ENCODE results near the gene CDHR5. TPM values are rescaled to one million over a fixed set of nuclear protein-coding genes. Genes with fewer than 3 reads are reported as not detected.

CDHR5 gene
- polyA plus RNA-seq, 1 donor = 763 TPM

GRCh38 chr11:646214-646613 lies 21.5 kb upstream of the CDHR5 start:
- Histone ChIP-seq H3K27ac (ENCODE audit: low read length) (no peak overlapping the region), H3K4me1 (ENCODE audit: control insufficient read depth, insufficient read depth, low read length) (peaks cover 7% of the 10 kb centered on the region), H3K27me3 (ENCODE audit: control insufficient read depth, insufficient read depth, low read length) (no peaks in the 10 kb centered on the region), H3K36me3 (ENCODE audit: control insufficient read depth, insufficient read depth, low read length) (peaks cover 31% of the 10 kb centered on the region), H3K4me3 (ENCODE audit: low read length) (no peak overlapping the region), H3K9me3 (ENCODE audit: control insufficient read depth, low read depth, low read length) (no peaks in the 10 kb centered on the region)
- DNase-seq = no peak
- no CpG with 5 or more reads among the region's 14 CpGs for WGBS (ENCODE audit: insufficient coverage, low lambda C conversion rate)

GRCh38 chr11:645536-645935 lies 20.8 kb upstream of the CDHR5 start:
- Histone ChIP-seq H3K27ac (ENCODE audit: low read length) (no peak overlapping the region), H3K36me3 (ENCODE audit: control insufficient read depth, insufficient read depth, low read length) (peaks cover 25% of the 10 kb centered on the region), H3K9me3 (ENCODE audit: control insufficient read depth, low read depth, low read length) (peaks cover under 1% of the 10 kb centered on the region), H3K4me1 (ENCODE audit: control insufficient read depth, insufficient read depth, low read length) (peaks cover 7% of the 10 kb centered on the region), H3K4me3 (ENCODE audit: low read length) (no peak overlapping the region), H3K27me3 (ENCODE audit: control insufficient read depth, insufficient read depth, low read length) (peaks cover 6% of the 10 kb centered on the region)
- DNase-seq = no peak
- WGBS (ENCODE audit: insufficient coverage, low lambda C conversion rate) = no CpG with 5 or more reads among the region's 16 CpGs

- no CpG with 5 or more reads among the region's 50 CpGs for WGBS (ENCODE audit: insufficient coverage, low lambda C conversion rate)
- H3K36me3 ChIP-seq (ENCODE audit: control insufficient read depth, insufficient read depth, low read length) = peaks cover 20% of the 10 kb centered on the region
- H3K9me3 ChIP-seq (ENCODE audit: control insufficient read depth, low read depth, low read length) = peaks cover 4% of the 10 kb centered on the region
These were observed 19.3 kb upstream of the CDHR5 start for GRCh38 chr11:643849-644738.

GRCh38 chr11:643366-643765 lies 18.6 kb upstream of the CDHR5 start:
- H3K9me3 ChIP-seq (ENCODE audit: control insufficient read depth, low read depth, low read length) = peaks cover 4% of the 10 kb centered on the region
- H3K27ac ChIP-seq (ENCODE audit: low read length) = no peak overlapping the region
- H3K4me1 ChIP-seq (ENCODE audit: control insufficient read depth, insufficient read depth, low read length) = peaks cover 16% of the 10 kb centered on the region
- H3K36me3 ChIP-seq (ENCODE audit: control insufficient read depth, insufficient read depth, low read length) = peaks cover 20% of the 10 kb centered on the region
- no peak overlapping the region for H3K4me3 ChIP-seq (ENCODE audit: low read length)
- H3K27me3 ChIP-seq (ENCODE audit: control insufficient read depth, insufficient read depth, low read length) = peaks cover 21% of the 10 kb centered on the region
- WGBS (ENCODE audit: insufficient coverage, low lambda C conversion rate) = no CpG with 5 or more reads among the region's 9 CpGs
- no peak for DNase-seq

More at GRCh38 chr11:643849-644738, 19.3 kb upstream of the CDHR5 start:
- no peak overlapping the region for H3K4me3 ChIP-seq (ENCODE audit: low read length)
- H3K27me3 ChIP-seq (ENCODE audit: control insufficient read depth, insufficient read depth, low read length) = peaks cover 14% of the 10 kb centered on the region
- peaks cover 9% of the 10 kb centered on the region for H3K4me1 ChIP-seq (ENCODE audit: control insufficient read depth, insufficient read depth, low read length)
- no peak for DNase-seq
- no peak overlapping the region for H3K27ac ChIP-seq (ENCODE audit: low read length)

- Histone ChIP-seq H3K36me3 (ENCODE audit: control insufficient read depth, insufficient read depth, low read length) (peaks cover 20% of the 10 kb centered on the region), H3K4me3 (ENCODE audit: low read length) (no peak overlapping the region), H3K4me1 (ENCODE audit: control insufficient read depth, insufficient read depth, low read length) (peaks cover 20% of the 10 kb centered on the region), H3K27ac (ENCODE audit: low read length) (no peak overlapping the region), H3K9me3 (ENCODE audit: control insufficient read depth, low read depth, low read length) (peaks cover 8% of the 10 kb centered on the region), H3K27me3 (ENCODE audit: control insufficient read depth, insufficient read depth, low read length) (peaks cover 33% of the 10 kb centered on the region)
- no CpG with 5 or more reads among the region's 19 CpGs for WGBS (ENCODE audit: insufficient coverage, low lambda C conversion rate)
- DNase-seq = no peak
These were observed 17.1 kb upstream of the CDHR5 start for GRCh38 chr11:641806-642370.

GRCh38 chr11:640021-640706 lies 15.4 kb upstream of the CDHR5 start:
- Histone ChIP-seq H3K4me1 (ENCODE audit: control insufficient read depth, insufficient read depth, low read length) (peaks cover 21% of the 10 kb centered on the region), H3K9me3 (ENCODE audit: control insufficient read depth, low read depth, low read length) (peaks cover 8% of the 10 kb centered on the region), H3K4me3 (ENCODE audit: low read length) (no peak overlapping the region), H3K27me3 (ENCODE audit: control insufficient read depth, insufficient read depth, low read length) (peaks cover 47% of the 10 kb centered on the region), H3K27ac (ENCODE audit: low read length) (no peak overlapping the region), H3K36me3 (ENCODE audit: control insufficient read depth, insufficient read depth, low read length) (peaks cover 18% of the 10 kb centered on the region)
- WGBS (ENCODE audit: insufficient coverage, low lambda C conversion rate) = no CpG with 5 or more reads among the region's 69 CpGs
- DNase-seq = no peak

GRCh38 chr11:639332-639955 lies 14.7 kb upstream of the CDHR5 start:
- peaks cover 16% of the 10 kb centered on the region for H3K36me3 ChIP-seq (ENCODE audit: control insufficient read depth, insufficient read depth, low read length)
- no CpG with 5 or more reads among the region's 80 CpGs for WGBS (ENCODE audit: insufficient coverage, low lambda C conversion rate)
- peaks cover 21% of the 10 kb centered on the region for H3K4me1 ChIP-seq (ENCODE audit: control insufficient read depth, insufficient read depth, low read length)
- DNase-seq = no peak
- no peak overlapping the region for H3K27ac ChIP-seq (ENCODE audit: low read length)
- H3K9me3 ChIP-seq (ENCODE audit: control insufficient read depth, low read depth, low read length) = peaks cover 8% of the 10 kb centered on the region
- H3K4me3 ChIP-seq (ENCODE audit: low read length) = no peak overlapping the region
- peaks cover 47% of the 10 kb centered on the region for H3K27me3 ChIP-seq (ENCODE audit: control insufficient read depth, insufficient read depth, low read length)

- Histone ChIP-seq H3K27me3 (ENCODE audit: control insufficient read depth, insufficient read depth, low read length) (peaks cover 47% of the 10 kb centered on the region), H3K36me3 (ENCODE audit: control insufficient read depth, insufficient read depth, low read length) (peaks cover 10% of the 10 kb centered on the region), H3K27ac (ENCODE audit: low read length) (no peak overlapping the region), H3K9me3 (ENCODE audit: control insufficient read depth, low read depth, low read length) (peaks cover 8% of the 10 kb centered on the region), H3K4me1 (ENCODE audit: control insufficient read depth, insufficient read depth, low read length) (peaks cover 21% of the 10 kb centered on the region), H3K4me3 (ENCODE audit: low read length) (no peak overlapping the region)
- no CpG with 5 or more reads among the region's 28 CpGs for WGBS (ENCODE audit: insufficient coverage, low lambda C conversion rate)
- DNase-seq = no peak
These were observed 14.0 kb upstream of the CDHR5 start for GRCh38 chr11:638631-639331.

- no peak overlapping the region for H3K4me3 ChIP-seq (ENCODE audit: low read length)
- no CpG with 5 or more reads among the region's 55 CpGs for WGBS (ENCODE audit: insufficient coverage, low lambda C conversion rate)
- DNase-seq = no peak
- peaks cover 47% of the 10 kb centered on the region for H3K27me3 ChIP-seq (ENCODE audit: control insufficient read depth, insufficient read depth, low read length)
- peaks cover 21% of the 10 kb centered on the region for H3K4me1 ChIP-seq (ENCODE audit: control insufficient read depth, insufficient read depth, low read length)
- peaks cover 4% of the 10 kb centered on the region for H3K36me3 ChIP-seq (ENCODE audit: control insufficient read depth, insufficient read depth, low read length)
- H3K9me3 ChIP-seq (ENCODE audit: control insufficient read depth, low read depth, low read length) = peaks cover 8% of the 10 kb centered on the region
- H3K27ac ChIP-seq (ENCODE audit: low read length) = no peak overlapping the region
These were observed 13.1 kb upstream of the CDHR5 start for GRCh38 chr11:637593-638521.

All from large intestine (tissue), 3 donors.